ENCODE data around the gene FTO. TPM values are rescaled to one million over a fixed set of nuclear protein-coding genes. Genes with fewer than 3 reads are reported as not detected.

FTO gene
- total and polyA plus RNA-seq, 2 of the 8 experiments (the other 6 are each of a cell fraction or from before 2014, with no cell fraction given), result 34.5 to 59.8 TPM

- H2BK12ac ChIP-seq (ENCODE audit: low read depth, low read length), result no peak overlapping the region
- no peaks in the 10 kb centered on the region for H3K79me1 ChIP-seq (ENCODE audit: low read depth, low read length)
- H2BK15ac ChIP-seq (ENCODE audit: low read length), result no peak overlapping the region
- H4K5ac ChIP-seq (ENCODE audit: insufficient read length, low read depth, low read length), result no peak overlapping the region
- CTCF ChIA-PET (ENCODE audit: partially characterized antibody), result interaction anchor here (0.5 kb wide), 1 partner anchor 100 kb away, joined by 3 read pairs; no protein-coding TSS in a partner anchor
- no peak overlapping the region for H3K23ac ChIP-seq (ENCODE audit: insufficient read length)
- H3K14ac ChIP-seq (ENCODE audit: insufficient read length), result no peak overlapping the region
- H4K8ac ChIP-seq (ENCODE audit: extremely low read depth, insufficient read depth, low read length), result no peak overlapping the region
- no peak for TF ChIP-seq YY1 (IDR thresholded peaks at IDR 0.05; ENCODE audit: low read depth, low read length)
- no peak overlapping the region for H2AFZ ChIP-seq (ENCODE audit: low read length)
- peaks cover 0 to 15% (median 4%) of the 10 kb centered on the region in 4 experiments; a peak in 3 of 7 replicates for H3K4me1 ChIP-seq (replicated peaks in 1 of 4; ENCODE audit: control insufficient read depth in 3 of 4, insufficient read depth in 4 of 4, low read length in 3 of 4)
- H2BK120ac ChIP-seq (replicated peaks; ENCODE audit: low read depth, low read length), result no peak overlapping the region
- no peak for FAIRE-seq
- no peaks in the 10 kb centered on the region for H3K79me2 ChIP-seq (ENCODE audit: control insufficient read depth in 1 of 2, insufficient read depth in 2 of 2, low read length in 2 of 2)
- no peak overlapping the region for H3K56ac ChIP-seq (replicated peaks; ENCODE audit: insufficient read length, low read depth, low read length)
- H2AK5ac ChIP-seq (ENCODE audit: low read depth, low read length), result no peak overlapping the region
- no peak overlapping the region for H4K91ac ChIP-seq (replicated peaks; ENCODE audit: insufficient read length, low read length)
- no peaks in the 10 kb centered on the region for H3K23me2 ChIP-seq (ENCODE audit: low read depth, low read length)
- H3K9me3 ChIP-seq (ENCODE audit: insufficient read depth in 2 of 2, low read depth in 1 of 2, low read length in 1 of 2), result no peaks in the 10 kb centered on the region
- no peak overlapping the region for H3K4me3 ChIP-seq (ENCODE audit: extremely low read depth in 1 of 4, insufficient read depth in 2 of 4, low read depth in 3 of 4, low read length in 4 of 4)
- H2BK5ac ChIP-seq (ENCODE audit: low read depth, low read length), result no peak overlapping the region
- no peak overlapping the region for H3K27ac ChIP-seq (ENCODE audit: low read depth, low read length)
- no peak overlapping the region for H3K18ac ChIP-seq (ENCODE audit: extremely low read depth, low read length)
- H3K36me3 ChIP-seq (ENCODE audit: control insufficient read depth in 2 of 4, insufficient read depth in 4 of 4, low read length in 3 of 4), result no peaks in the 10 kb centered on the region
- H2BK20ac ChIP-seq (ENCODE audit: low read length), result no peak overlapping the region
- no peaks in the 10 kb centered on the region for H4K20me1 ChIP-seq (replicated peaks in 1 of 2; ENCODE audit: control insufficient read depth in 1 of 2, insufficient read depth in 2 of 2, low read length in 2 of 2)
- no peak for DNase-seq (ENCODE audit: low read depth in 1 of 2, low spot score in 2 of 2)
- H3K4me2 ChIP-seq (ENCODE audit: insufficient read depth in 1 of 2, low read depth in 2 of 2, low read length in 2 of 2), result no peak overlapping the region
- no peak overlapping the region for H3K9ac ChIP-seq (replicated peaks in 1 of 4; ENCODE audit: extremely low read depth in 1 of 4, low read depth in 3 of 4, low read length in 3 of 4)
- no peaks in the 10 kb centered on the region for H3K27me3 ChIP-seq (replicated peaks in 1 of 4; ENCODE audit: control insufficient read depth in 3 of 4, extremely low read depth in 1 of 4, insufficient read depth in 3 of 4, low read length in 3 of 4)
- POLR2A ChIA-PET (ENCODE audit: partially characterized antibody), result no interaction called here
- no peak overlapping the region for H3K4ac ChIP-seq (replicated peaks; ENCODE audit: insufficient read length, low read depth, low read length)
- 79% methylated on average over 8 of the region's 8 CpGs; no CpG with 5 or more reads in 1 of the 2 experiments for WGBS, 2 experiments (ENCODE audit: extremely low coverage in 1 of 2, insufficient coverage in 1 of 2, insufficient read length in 1 of 2, insufficient replicate concordance in 2 of 2, low coverage in 1 of 2, low lambda C conversion rate in 2 of 2, missing lambda C conversion rate in 1 of 2)
These were observed 287.9 kb downstream of the FTO start for GRCh38 chr16:53991754-53992378.

Data from H1 (cell line).